Uterus (tissue), 2 donors: ENCODE measurements around the gene FAM90A1.

Experiments
- CTCF ChIP-seq, 4 experiments: fragments of 200-600 bp in 2 of 4; fragments of 450-650 bp in 2 of 4; sonication (generic) in 2 of 4; IDR thresholded peaks; one replicate each; pipeline ENCODE4 v1.5.1; 2016 to 2019; ENCODE audit warnings: antibody characterized with exemption in 4 of 4, mild to moderate bottlenecking in 2 of 4, moderate library complexity in 1 of 4
- POLR2A ChIP-seq, 2 donors: fragments of 450-650 bp; IDR thresholded peaks; one replicate each; pipeline ENCODE4 v1.6.1; 2016; ENCODE audit warnings: antibody characterized with exemption in 2 of 2, mild to moderate bottlenecking in 1 of 2, moderate library complexity in 1 of 2

- TF ChIP-seq POLR2A (IDR thresholded peaks at IDR 0.05): peak in 1 of 2 donors; percentile 47
- peak; percentile 36 to 58 (median 46) for TF ChIP-seq CTCF (IDR thresholded peaks at IDR 0.05)
Observed at GRCh38 chr12:8179989-8180585, 47.3 kb downstream of the FAM90A1 start.
